WTC11 (cell line): ENCODE measurements around the gene ADAMTS15. TPM values are rescaled to one million over a fixed set of nuclear protein-coding genes. Genes with fewer than 3 reads are reported as not detected.
A peak's percentile ranks its signal among the peaks of the same experiment; 100 is the strongest.

ENCODE experiments used
- ATAC-seq: fragments of 200-7000 bp; cut with Tn5 transposase; 2 replicates; pipeline ENCODE4 v1.10.0; 2021; ENCODE audit warnings: mild to moderate bottlenecking, moderate library complexity
- CTCF ChIA-PET: fragments of 300-600 bp; sonication (Branson Sonifier 250); formaldehyde crosslinking; loops from one replicate; lab custom pipeline; 2021; ENCODE audit warnings: antibody characterized with exemption; lab: Charles Lee
- POLR2A ChIA-PET: fragments of 350-600 bp; sonication (Branson Sonifier 250); formaldehyde crosslinking; loops from one replicate; lab custom pipeline; 2021; ENCODE audit warnings: antibody characterized with exemption; lab: Charles Lee
- DNase-seq: peaks from one replicate; pipeline ENCODE4 v3.0.0; 2021; ENCODE audit warnings: low spot score
- H3K27ac Mint-ChIP-seq: 2 replicates; pipeline ENCODE4 v1.8.0; 2021; ENCODE audit warnings: mixed read lengths
- H3K27me3 Mint-ChIP-seq: 2 replicates; pipeline ENCODE4 v1.8.0; 2021; ENCODE audit warnings: low read depth, mild to moderate bottlenecking, moderate library complexity, mixed read lengths
- H3K36me3 Mint-ChIP-seq: 2 replicates; pipeline ENCODE4 v1.8.0; 2021; ENCODE audit warnings: mixed read lengths
- H3K4me1 Mint-ChIP-seq: 2 replicates; pipeline ENCODE4 v1.8.0; 2022; ENCODE audit warnings: mixed read lengths
- H3K4me3 Mint-ChIP-seq: 2 replicates; pipeline ENCODE4 v1.8.0; 2021; ENCODE audit warnings: mild to moderate bottlenecking, moderate library complexity, mixed read lengths
- H3K9me3 Mint-ChIP-seq: 2 replicates; pipeline ENCODE4 v1.8.0; 2021; ENCODE audit warnings: mixed read lengths
- ARID4B ChIP-seq: sonication (generic); formaldehyde crosslinking; IDR thresholded peaks from 2 replicates; pipeline ENCODE4 v1.8.0; 2023; ENCODE audit warnings: missing genetic modification reagents, mild to moderate bottlenecking, borderline replicate concordance
- CDX4 ChIP-seq: fragments of 250-450 bp; sonication (Bioruptor Pico); IDR thresholded peaks from 2 replicates; pipeline ENCODE4 v1.9.0; 2021; ENCODE audit warnings: moderate library complexity, mild to moderate bottlenecking, inconsistent platforms, borderline replicate concordance
- CTCF ChIP-seq: fragments of 200-600 bp; IDR thresholded peaks from 2 replicates; pipeline ENCODE4 v1.8.0; 2022; ENCODE audit warnings: antibody characterized with exemption
- E2F5 ChIP-seq: sonication (generic); formaldehyde crosslinking; IDR thresholded peaks from 2 replicates; pipeline ENCODE4 v1.8.1; 2022; ENCODE audit warnings: mild to moderate bottlenecking, moderate library complexity, missing genetic modification reagents
- ELF4 ChIP-seq: sonication (generic); formaldehyde crosslinking; IDR thresholded peaks from 2 replicates; pipeline ENCODE4 v1.8.1; 2022; ENCODE audit warnings: low read depth, mild to moderate bottlenecking, moderate library complexity, missing genetic modification reagents
- FOXK1 ChIP-seq: sonication (generic); formaldehyde crosslinking; IDR thresholded peaks from 2 replicates; pipeline ENCODE4 v1.8.0; 2022; ENCODE audit warnings: mild to moderate bottlenecking, moderate library complexity, missing genetic modification reagents
- FOXP1 ChIP-seq: sonication (generic); formaldehyde crosslinking; IDR thresholded peaks from 2 replicates; pipeline ENCODE4 v1.8.0; 2022; ENCODE audit warnings: missing genetic modification reagents, mild to moderate bottlenecking, moderate library complexity, borderline replicate concordance
- HMGXB4 ChIP-seq: sonication (generic); formaldehyde crosslinking; IDR thresholded peaks from 2 replicates; pipeline ENCODE4 v1.8.1; 2023; ENCODE audit warnings: mild to moderate bottlenecking, moderate library complexity, missing genetic modification reagents
- PREB ChIP-seq: sonication (generic); formaldehyde crosslinking; IDR thresholded peaks from 2 replicates; pipeline ENCODE4 v1.8.1; 2022; ENCODE audit warnings: mild to moderate bottlenecking, missing genetic modification reagents, moderate library complexity, borderline replicate concordance
- RELA ChIP-seq: sonication (generic); formaldehyde crosslinking; IDR thresholded peaks from 2 replicates; pipeline ENCODE4 v1.8.1; 2022; ENCODE audit warnings: missing genetic modification reagents, mild to moderate bottlenecking, borderline replicate concordance
- SOX15 ChIP-seq: fragments of 250-450 bp; sonication (Bioruptor Pico); IDR thresholded peaks from 2 replicates; pipeline ENCODE4 v1.9.0; 2021; ENCODE audit warnings: mild to moderate bottlenecking
- ZNF138 ChIP-seq: sonication (generic); formaldehyde crosslinking; conservative IDR thresholded peaks from 2 replicates; pipeline ENCODE4 v1.8.1; 2022; ENCODE audit warnings: mild to moderate bottlenecking, moderate library complexity, missing genetic modification reagents
- ZNF317 ChIP-seq: sonication (generic); formaldehyde crosslinking; IDR thresholded peaks from 2 replicates; pipeline ENCODE4 v1.8.1; 2023; ENCODE audit warnings: low read depth, mild to moderate bottlenecking, moderate library complexity, missing genetic modification reagents, borderline replicate concordance
- ZNF396 ChIP-seq: fragments of 250-450 bp; sonication (Bioruptor Pico); IDR thresholded peaks from 2 replicates; pipeline ENCODE4 v1.8.0; 2021; ENCODE audit warnings: mild to moderate bottlenecking, moderate library complexity, borderline replicate concordance
- ZNF512 ChIP-seq: sonication (generic); formaldehyde crosslinking; IDR thresholded peaks from 2 replicates; pipeline ENCODE4 v1.8.1; 2022; ENCODE audit warnings: missing genetic modification reagents, borderline replicate concordance
- ZSCAN18 ChIP-seq: fragments of 250-450 bp; sonication (Bioruptor Pico); IDR thresholded peaks from 2 replicates; pipeline ENCODE4 v2.1.2; 2022; ENCODE audit warnings: mild to moderate bottlenecking, moderate library complexity
- total RNA-seq: library from RNA; stranded (reverse); gene quantifications from 3 replicates; pipeline ENCODE4 v1.2.3, GENCODE V29; 2021

ADAMTS15 gene
- total RNA-seq, 1 experiment from 2014 or later: 3.7 TPM

- TF ChIP-seq ZNF512 (CRISPR knock-in tag) (no peak), RELA (CRISPR knock-in tag) (no peak), HMGXB4 (CRISPR knock-in tag) (no peak)
Measured at GRCh38 chr11:130459521-130459920, 11.1 kb downstream of the ADAMTS15 start (continued).

- TF ChIP-seq SOX15 (no peak), FOXP1 (0 out of 2 replicates have a peak, but pooled peaks have one; percentile 23)
- ATAC-seq (no peak), DNase-seq (no peak)
- POLR2A ChIA-PET: interaction anchor here (1.0 kb wide), 1 partner anchor 14 kb away, joined by 3 read pairs; the partner anchor contains the start of gene ADAMTS15
- no peaks in the 10 kb centered on the region for H3K4me1 Mint-ChIP-seq
- no peak overlapping the region; the same call in 1 of the 2 replicates for H3K27ac Mint-ChIP-seq
- H3K27me3 Mint-ChIP-seq: no peaks in the 10 kb centered on the region
- H3K36me3 Mint-ChIP-seq: no peaks in the 10 kb centered on the region
- CTCF ChIA-PET: interaction anchor here (0.8 to 1.4 kb wide), 3 partner anchors 14 to 28 kb away, joined by 4 read pairs; partner anchors contain the start of gene ADAMTS15
- H3K4me3 Mint-ChIP-seq: no peak overlapping the region
- H3K9me3 Mint-ChIP-seq: no peaks in the 10 kb centered on the region
Measured at GRCh38 chr11:130462101-130462885, 13.8 kb downstream of the ADAMTS15 start.

- no peak for ATAC-seq
- ChIA-PET CTCF (interaction anchor here (0.6 to 1.4 kb wide), 4 partner anchors 15 to 405 kb away, joined by 3 to 4 read pairs (median 4); partner anchors contain the start of gene ADAMTS15), POLR2A (interaction anchor here (1.0 kb wide), 1 partner anchor 15 kb away, joined by 3 read pairs; the partner anchor contains the start of gene ADAMTS15)
- no peaks in the 10 kb centered on the region for H3K27me3 Mint-ChIP-seq
- no peak overlapping the region for H3K4me3 Mint-ChIP-seq
- no peak overlapping the region for H3K27ac Mint-ChIP-seq
- no peaks in the 10 kb centered on the region for H3K36me3 Mint-ChIP-seq
- no peak for DNase-seq
- no peaks in the 10 kb centered on the region for H3K9me3 Mint-ChIP-seq
- H3K4me1 Mint-ChIP-seq: no peaks in the 10 kb centered on the region
- TF ChIP-seq FOXK1 (CRISPR knock-in tag) (no peak), ZNF138 (CRISPR knock-in tag) (no peak), ARID4B (CRISPR knock-in tag) (no peak), CTCF (no peak), ZNF317 (CRISPR knock-in tag) (no peak), PREB (CRISPR knock-in tag) (no peak), E2F5 (CRISPR knock-in tag) (no peak), ELF4 (CRISPR knock-in tag) (no peak), CDX4 (CRISPR knock-in tag) (no peak), ZSCAN18 (CRISPR knock-in tag) (no peak), ZNF396 (CRISPR knock-in tag) (no peak)
Measured at GRCh38 chr11:130462931-130463330, 14.5 kb downstream of the ADAMTS15 start.
